RKO (cell line): ENCODE results near the gene COL27A1.
A peak's percentile ranks its signal among the peaks of the same experiment; 100 is the strongest.

Source experiments
- DNase-seq: peaks from one replicate; pipeline ENCODE4 v3.0.0-alpha.2; 2016; ENCODE audit warnings: low spot score

COL27A1 gene

GRCh38 chr9:114207034-114207810 is 51.9 kb downstream of the COL27A1 start:
- no peak for DNase-seq

DNA sequence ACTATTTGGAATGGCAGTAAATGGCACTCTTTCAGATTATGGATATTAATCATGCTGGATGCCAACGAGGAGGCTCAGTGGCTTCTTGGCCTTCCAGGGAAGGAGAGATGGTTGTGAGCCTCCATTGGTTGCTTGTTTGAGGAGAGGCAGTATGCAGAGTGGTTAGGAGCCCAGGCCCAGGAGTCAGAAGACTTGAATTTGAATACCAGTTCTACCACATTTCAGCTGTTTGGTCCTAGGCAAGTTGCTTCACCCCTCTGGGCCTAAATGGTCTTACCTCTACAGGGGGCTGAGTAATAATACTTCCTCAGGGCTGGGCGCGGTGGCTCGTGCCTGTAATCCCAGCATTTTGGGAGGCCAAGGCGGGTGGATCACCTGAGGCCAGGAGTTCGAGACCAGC is 52.5 kb downstream of the COL27A1 start:
- DNase-seq: no peak

DNA sequence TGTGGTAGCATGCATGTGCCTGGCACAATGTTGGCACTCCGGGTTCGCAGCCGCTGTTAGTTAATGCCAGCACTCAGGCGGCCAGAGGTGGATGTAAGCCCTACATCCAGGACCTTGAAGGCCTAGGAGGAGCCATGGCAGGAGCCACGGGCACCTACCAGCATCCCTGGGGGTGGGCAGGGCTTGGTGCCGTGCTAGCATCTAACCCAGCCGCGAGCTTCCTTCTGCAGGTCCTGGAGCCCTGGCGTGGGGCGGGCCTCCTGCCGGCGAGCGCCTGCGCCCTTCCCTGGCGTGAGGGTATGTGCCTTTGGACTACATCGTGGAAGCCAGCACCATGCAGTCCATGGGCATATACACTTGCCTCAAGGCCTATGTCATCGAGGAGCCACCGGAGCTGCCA is 53.8 kb downstream of the COL27A1 start:
- no peak for DNase-seq

DNA sequence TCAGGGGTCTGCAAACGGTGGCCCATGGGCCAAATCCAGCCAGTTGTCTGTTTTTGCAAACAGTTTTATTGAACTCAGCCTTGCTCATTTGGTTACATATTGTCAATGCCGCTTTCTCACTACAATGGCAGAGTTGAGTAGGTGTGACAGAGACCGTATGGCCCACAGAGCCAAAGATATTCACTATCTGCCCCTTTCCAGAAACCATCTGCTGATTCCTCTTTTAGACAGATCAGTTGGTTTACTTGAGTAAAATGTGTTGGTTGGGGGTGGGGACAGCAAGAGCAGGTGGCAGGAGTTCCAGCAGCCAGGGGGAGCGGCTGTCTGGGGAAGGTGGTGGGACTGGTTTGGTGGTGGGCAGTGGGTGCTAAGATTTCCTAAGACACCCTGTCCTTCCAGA is 54.8 kb downstream of the COL27A1 start:
- no peak for DNase-seq

DNA sequence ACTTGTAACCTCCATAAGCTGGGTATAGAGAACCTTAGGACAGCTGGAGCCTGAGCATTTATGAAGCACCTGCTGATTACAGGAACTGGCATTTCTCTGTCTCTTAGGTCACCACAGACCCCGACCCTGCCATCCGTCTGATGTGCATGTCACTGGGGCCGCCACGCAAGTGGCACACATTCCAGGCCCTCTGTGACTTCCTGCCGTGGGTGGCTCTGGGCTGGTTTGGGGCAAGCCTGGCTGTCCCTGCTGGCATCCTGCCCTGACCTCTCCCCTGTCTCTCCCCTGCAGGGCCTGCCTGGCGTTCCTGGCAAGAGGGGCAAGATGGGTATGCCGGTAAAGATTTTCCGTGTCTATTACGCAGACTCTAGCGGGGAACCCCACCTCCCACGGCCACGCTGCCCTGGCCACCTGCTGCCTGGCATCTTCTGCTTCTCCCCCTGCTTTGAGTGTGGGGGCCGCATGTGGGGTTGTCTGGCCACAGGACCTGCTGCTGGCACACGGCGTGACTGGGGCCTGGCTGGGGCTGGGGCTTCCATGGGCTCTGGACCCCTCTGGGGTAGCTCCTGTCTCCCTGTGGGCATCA is 55.4 kb downstream of the COL27A1 start:
- DNase-seq: no peak

DNA sequence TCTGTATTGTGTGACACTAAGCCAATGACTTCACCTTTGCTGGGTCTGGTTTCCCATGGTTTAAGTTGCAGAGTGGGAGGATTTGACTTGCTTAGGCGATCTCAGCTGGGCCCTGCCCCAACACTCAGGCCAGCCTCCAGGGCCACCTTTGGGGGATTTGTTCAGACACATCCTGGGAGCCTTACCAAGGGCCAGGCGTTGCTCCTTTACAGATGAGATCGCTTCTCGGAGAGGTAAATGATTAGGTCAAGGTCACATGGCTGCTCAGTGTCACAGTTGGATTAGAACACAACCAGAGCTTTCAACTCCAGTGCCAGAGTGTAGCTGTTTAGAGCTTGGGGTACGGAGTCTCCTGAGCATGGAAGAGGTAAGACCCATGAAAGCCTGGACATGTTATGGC is 57.5 kb downstream of the COL27A1 start:
- DNase-seq: no peak

DNA sequence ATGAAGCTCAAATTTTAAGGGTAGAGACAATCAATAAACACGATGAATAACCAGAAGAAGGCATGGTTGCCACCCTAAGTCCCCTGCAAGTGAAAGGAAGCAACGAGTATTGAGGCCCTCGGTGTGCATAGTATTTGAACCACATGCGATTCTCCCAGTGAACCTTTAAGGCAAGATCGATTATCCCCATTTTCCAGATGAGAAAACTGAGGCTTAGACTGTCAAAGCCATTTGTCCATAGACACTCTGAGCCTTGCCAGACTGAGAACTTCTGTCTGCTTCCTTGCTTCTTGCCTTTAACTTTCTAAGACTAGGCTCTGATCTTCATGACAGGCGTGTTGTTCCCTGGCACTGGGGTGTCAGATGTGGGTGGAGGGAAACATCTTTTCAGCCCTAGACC is 58.2 kb downstream of the COL27A1 start:
- no peak for DNase-seq

DNA sequence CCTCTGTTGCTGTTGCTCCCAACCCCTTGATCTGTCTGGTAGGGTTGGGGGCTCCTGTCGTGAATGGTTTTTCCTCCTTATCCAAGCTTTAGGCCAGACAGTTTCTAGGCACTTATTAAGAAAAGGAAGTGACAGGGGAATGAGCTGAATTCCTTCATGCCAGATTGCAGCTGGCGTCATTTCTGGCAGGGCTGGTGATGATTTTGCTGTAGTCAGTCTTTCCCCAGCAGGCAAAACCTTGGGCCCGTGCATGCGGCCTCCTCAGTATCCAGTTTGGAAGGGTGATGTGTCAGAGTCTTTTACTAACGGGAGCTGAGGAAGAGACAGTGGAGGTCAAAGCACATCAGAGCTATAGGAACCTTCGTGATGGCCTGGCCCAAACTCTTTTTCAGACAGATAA is 58.8 kb downstream of the COL27A1 start:
- DNase-seq: no peak

- DNase-seq: no peak
Observed at GRCh38 chr9:114214686-114215414, 59.5 kb downstream of the COL27A1 start.

DNA sequence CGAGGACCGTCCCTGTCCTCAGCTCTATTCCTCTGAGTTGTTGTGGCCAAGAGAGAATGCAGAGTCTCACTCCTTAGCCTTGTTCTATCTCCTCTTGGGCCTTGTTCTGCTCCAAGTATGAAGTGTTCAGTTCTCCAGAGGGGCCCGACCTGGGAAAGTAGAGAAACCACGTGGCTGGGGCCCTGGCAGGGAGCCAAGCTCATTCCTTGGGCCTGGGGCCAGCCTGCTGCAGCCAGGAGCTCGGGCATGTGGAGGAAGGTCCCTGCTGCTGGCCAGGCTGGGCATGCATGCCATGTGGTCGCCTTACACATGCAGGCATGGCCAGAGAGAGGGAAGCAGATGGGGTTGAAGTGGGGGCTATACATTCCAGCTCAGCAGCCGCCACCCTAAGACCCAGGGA is 60.7 kb downstream of the COL27A1 start:
- DNase-seq: no peak

- no peak for DNase-seq
Observed at GRCh38 chr9:114216976-114217375, 61.6 kb downstream of the COL27A1 start.

DNA sequence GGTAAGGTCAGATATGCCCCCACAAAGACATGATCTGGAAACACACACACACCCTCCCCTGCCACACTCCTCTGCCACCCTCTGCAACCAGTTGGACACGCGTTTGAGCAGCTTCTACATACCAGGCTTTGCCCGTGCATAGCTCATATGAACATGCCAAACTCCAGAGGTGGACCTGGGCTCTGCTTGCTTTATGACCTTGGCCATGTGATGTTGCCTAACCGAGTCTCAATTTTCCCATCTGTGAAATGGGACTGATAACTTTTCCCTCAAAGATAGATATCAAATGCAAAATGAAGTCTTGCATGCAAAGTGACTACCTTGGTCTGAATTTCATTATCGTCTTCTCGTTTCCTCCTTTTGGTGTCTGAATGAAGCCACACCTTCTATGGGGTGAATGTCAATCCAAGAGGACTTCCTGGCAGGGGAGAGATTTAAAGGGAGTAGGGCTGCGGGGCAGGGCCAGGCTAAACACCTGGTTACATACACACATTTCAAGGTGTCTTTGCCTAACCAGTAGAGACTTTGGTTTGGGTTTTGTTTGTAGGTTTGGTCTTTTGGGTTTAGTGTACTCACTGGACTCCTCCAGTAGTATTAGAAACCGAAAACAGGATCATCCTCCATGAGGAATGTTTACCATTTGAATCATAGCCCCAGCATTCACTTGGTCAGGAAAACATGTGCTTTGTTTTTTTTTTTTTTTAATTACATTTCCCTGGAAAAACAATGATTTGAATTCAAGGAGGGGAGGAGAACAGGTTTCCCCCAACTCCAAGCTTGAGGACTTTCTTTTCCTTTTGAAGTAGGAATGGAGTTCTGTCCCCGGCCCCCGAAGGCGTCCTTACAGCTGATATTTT is 63.2 kb downstream of the COL27A1 start:
- no peak for DNase-seq

DNA sequence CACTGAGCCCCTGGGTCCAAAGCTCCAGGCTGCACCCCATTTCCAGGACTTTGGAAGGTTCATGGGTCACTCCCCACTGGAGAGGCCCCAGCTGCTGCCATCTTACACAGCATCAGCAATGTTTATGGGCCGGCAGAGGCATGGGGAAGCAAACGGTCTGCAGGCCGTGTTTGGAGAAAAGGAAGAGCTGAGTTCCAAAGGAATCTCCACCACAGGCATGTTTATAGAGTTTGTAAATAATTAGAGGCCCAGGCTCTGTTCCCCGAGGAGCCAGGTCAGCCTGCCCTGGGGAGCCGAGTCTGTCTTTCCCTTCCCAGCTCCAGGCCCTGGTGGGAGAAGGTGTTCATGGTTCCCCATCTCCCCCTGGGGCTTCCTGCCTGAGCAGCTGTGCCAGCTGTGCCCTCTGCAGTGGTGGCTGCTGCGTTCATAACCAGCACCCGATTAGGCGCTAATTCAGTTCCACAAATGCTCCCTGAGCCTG is 64.8 kb downstream of the COL27A1 start:
- DNase-seq: no peak

DNA sequence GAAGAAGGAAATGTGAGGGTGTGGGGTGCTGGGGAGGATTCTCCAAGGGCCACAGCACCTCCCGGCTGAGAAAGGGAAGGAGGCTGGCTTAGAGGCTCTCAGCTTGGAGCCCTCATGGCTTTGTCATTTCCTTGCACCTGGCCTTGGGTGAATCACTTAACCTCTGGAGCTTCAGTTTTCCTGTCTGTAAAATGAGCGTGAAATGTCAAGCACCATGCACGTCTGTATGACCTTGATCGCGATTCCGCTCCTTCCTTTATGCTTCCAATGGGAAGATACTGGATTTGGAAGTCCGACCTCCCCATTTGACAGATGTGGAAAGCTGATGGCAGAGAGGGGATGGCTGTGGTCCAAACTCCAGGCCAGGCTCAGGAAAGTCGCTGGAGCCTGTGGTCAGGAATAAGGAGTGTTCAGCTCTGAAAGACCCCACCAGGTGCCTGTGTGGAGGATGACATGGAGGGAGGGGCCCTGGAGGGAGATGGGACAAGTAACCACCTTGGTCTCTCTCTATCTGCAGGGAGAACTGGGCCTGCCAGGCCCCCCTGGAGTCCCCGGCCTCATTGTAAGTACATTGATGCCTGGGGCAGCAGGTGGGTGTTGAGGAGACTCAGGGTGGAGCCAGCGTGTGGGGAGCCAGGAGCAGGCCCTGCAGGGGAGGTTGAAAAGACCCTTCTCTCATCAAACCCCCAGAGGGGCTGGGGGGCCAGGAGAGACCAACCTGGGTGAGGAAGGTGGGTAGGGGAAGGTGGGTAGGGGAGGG is 66.5 kb downstream of the COL27A1 start:
- peak; percentile 47 for DNase-seq

GRCh38 chr9:114223564-114224246 is 68.4 kb downstream of the COL27A1 start:
- peak; percentile 85 for DNase-seq

DNA sequence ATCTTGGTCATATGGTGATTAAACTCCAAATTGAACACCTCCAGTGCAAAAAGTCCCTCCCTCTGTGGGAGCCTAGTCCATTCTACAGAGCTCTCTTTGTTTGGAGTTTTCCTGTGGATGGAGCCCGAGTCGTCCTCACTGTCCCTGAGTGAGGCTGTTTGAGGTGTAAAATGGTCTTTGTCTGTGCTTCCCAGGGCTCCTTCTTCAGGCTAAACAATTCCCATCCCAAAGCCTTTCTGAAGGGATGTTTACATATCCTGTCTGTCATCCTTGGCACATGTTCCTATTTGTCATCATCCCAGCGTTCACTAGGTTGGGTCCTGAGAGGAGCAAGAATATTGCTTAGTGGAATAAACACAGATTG is 68.9 kb downstream of the COL27A1 start:
- peak; percentile 76 for DNase-seq

DNA sequence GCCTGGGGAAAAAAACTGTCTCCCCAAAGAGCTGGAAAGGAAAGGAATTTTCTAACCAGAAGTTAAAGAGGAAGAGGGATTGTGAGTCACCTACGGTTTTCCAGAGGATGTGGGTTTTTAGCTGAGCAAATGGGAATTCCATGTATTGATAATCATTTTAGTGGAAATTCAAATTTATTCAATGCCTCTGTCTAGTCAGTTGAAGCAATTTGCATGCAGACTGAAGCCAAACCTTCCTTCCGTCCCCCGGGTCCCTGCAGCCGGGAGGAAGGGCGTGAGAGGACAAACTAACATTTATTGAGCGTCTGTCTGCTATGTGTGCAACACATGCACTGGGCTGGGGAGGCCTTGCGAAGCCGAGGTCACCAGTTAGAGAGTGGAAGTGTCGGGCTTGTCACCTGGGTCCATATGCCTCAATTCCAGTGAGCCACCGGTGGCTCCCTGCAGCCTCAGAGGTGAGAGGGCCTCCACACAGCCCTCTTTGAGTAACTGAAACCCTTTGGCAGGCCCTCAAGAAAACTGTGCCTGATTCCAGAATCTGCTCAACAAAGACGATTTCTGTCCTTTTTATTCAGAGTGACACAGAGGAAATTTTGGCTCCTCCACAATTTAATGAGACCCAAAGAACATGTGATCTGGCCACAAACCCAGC is 70.3 kb downstream of the COL27A1 start:
- DNase-seq: no peak

DNA sequence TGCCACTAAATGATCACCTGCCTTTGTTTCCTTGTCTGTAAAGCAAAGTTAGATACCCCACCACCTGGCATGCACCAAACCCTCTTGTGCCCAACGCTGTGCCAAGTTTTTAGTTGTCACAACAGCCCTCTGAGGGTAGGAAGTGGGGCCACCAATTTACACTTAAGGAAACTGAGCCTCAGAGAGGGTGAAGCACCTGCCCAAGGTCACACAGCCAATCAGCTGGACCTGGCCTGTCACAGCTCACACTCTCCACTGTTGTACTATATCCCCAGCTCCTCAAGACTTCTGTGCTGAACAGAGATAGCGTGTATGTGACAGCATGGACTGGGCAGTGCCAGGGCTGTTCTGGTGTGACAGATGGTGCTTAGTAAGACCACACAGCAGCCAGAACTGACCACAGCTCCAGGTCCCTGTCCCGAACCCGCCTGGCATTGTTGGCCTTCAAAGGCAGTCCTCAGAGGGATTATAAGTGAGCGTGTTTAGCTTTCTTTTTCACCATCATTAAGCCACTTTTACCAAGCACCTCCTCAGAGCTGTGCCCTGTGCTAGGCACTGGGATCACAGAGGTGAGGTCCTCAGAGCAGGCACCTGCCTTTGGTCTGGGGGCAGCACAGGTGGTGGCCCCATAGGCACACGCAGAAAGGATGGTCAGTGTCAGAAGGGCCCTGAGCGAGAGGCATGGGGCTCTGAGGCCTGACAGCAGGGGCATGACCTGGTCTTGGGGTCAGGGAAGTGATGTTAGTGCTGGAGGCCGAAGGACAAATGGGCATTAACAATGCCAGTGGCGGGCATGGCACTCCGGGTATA is 71.1 kb downstream of the COL27A1 start:
- no peak for DNase-seq

- no peak for DNase-seq
Observed at GRCh38 chr9:114227288-114228015, 72.1 kb downstream of the COL27A1 start.
